Fibroblast of mammary gland (primary cell): ENCODE data around the gene SMYD3.
"Not testable (repeated sequence)": the region's sequence is repeated elsewhere in the genome, so short reads cannot be mapped to it uniquely, and the experiment has no call there.

Experiments
- DNase-seq: peaks from one replicate; pipeline ENCODE4 v3.0.0-alpha.2; 2010; ENCODE audit warnings: low read depth
- H3K4me3 ChIP-seq: 2 replicates; pipeline ENCODE4 v1.5.1; 2011; ENCODE audit warnings: low read depth, mild to moderate bottlenecking, low read length, moderate library complexity; ENCODE audit not compliant: control insufficient read depth
- TF ChIP-seq, protein P1 (sequence below): conservative IDR thresholded peaks from 2 replicates; pipeline ENCODE4 v1.5.1; 2011; ENCODE audit warnings: low read depth, low read length, inconsistent platforms; ENCODE audit not compliant: control insufficient read depth, insufficient read depth

Gene SMYD3

GRCh38 chr1:245777752-245778151, 729.3 kb downstream of the SMYD3 start:
- no peak for DNase-seq
- no peak overlapping the region for H3K4me3 ChIP-seq
- TF ChIP-seq, protein P1, sequence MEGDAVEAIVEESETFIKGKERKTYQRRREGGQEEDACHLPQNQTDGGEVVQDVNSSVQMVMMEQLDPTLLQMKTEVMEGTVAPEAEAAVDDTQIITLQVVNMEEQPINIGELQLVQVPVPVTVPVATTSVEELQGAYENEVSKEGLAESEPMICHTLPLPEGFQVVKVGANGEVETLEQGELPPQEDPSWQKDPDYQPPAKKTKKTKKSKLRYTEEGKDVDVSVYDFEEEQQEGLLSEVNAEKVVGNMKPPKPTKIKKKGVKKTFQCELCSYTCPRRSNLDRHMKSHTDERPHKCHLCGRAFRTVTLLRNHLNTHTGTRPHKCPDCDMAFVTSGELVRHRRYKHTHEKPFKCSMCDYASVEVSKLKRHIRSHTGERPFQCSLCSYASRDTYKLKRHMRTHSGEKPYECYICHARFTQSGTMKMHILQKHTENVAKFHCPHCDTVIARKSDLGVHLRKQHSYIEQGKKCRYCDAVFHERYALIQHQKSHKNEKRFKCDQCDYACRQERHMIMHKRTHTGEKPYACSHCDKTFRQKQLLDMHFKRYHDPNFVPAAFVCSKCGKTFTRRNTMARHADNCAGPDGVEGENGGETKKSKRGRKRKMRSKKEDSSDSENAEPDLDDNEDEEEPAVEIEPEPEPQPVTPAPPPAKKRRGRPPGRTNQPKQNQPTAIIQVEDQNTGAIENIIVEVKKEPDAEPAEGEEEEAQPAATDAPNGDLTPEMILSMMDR: no peak

- DNase-seq: no peak
- no peak overlapping the region for H3K4me3 ChIP-seq
- TF ChIP-seq, protein P1: no peak
Measured at GRCh38 chr1:245776694-245777332, 730.3 kb downstream of the SMYD3 start.

- TF ChIP-seq, protein P1: no peak
- no peak overlapping the region for H3K4me3 ChIP-seq
- no peak for DNase-seq
Measured at GRCh38 chr1:245776139-245776538, 730.9 kb downstream of the SMYD3 start.

DNA sequence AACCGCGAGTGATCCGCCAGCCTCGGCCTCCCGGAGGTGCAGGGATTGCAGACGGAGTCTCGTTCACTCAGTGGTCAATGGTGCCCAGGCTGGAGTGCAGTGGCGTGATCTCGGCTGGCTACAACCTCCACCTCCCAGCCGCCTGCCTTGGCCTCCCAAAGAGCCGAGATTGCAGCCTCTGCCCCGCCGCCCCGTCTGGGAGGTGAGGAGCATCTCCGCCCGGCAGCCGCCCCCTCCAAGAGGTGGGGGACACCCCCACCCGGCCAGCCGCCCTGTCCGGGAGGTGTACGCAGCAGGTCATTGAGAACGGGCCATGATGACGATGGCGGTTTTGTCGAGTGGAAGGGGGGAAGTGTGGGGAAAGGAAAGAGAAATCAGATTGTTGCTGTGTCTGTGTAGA, 732.1 kb downstream of the SMYD3 start:
- not testable (repeated sequence) for H3K4me3 ChIP-seq, DNase-seq

GRCh38 chr1:245774196-245774595, 732.9 kb downstream of the SMYD3 start:
- no peak for DNase-seq
- H3K4me3 ChIP-seq: no peak overlapping the region
- TF ChIP-seq, protein P1: no peak

DNA sequence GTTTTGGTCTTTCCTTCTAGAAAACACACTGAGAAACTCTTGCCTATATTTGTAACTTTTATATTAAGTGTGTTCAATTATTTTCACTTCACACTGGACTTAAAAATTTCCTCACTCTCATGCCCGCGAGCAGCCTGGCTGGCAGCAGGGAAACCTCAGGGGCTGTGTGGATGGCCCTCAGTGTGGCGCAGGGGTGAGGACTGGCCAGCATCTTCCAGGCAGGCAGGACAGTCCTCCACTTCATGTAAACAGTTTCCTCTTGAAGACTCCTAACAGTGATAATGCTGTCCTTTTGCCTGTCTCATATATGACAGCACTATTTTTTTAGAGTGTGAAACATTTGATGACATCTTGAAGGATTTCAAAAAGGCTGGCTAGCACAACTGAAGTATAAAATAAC, 733.7 kb downstream of the SMYD3 start:
- no peak for DNase-seq
- TF ChIP-seq, protein P1: no peak
- no peak overlapping the region for H3K4me3 ChIP-seq

DNA sequence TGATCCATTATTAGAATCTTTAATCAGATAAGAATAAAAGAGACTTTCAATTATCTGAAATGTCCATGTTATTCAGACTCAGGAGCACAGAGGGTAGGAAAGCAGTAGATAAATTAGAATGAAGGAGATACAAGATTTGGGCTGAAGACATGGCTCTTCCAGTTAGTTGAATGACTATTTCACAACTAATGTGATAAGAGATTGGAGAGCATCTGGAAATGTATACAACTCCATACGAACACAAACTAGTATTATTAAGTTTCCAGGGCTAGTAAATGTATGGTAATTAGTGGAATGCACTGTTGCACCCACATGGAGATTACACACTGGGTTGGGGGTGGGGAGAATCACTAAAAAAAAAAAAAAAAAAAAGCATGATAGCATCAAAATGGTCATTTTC, 734.3 kb downstream of the SMYD3 start:
- DNase-seq: no peak
- no peak overlapping the region for H3K4me3 ChIP-seq
- TF ChIP-seq, protein P1: no peak
